ENCODE data around the gene GINS3. TPM values are rescaled to one million over a fixed set of nuclear protein-coding genes. Genes with fewer than 3 reads are reported as not detected.
A peak's percentile ranks its signal among the peaks of the same experiment; 100 is the strongest.

The GINS3 gene
- total RNA-seq (2014; rRNA removed; shearing (Covaris generic); ENCODE audit: low replicate concordance) = 20.7 and 24.3 TPM in 2 replicates

- Histone ChIP-seq H3K36me3 (peaks cover 10% of the 10 kb centered on the region), H3K9me3 (no peaks in the 10 kb centered on the region; the same call in 1 of the 2 replicates), H3K27me3 (no peaks in the 10 kb centered on the region), H3K4me3 (peak within 1 kb of the TSS; percentile 92)
- DNase-seq = peak; percentile 99
Observed at GRCh38 chr16:58392215-58393137, at the start of gene GINS3. GINS3 (plus strand) TSS chr16:58392471; CDS start chr16:58392602, 131 bp downstream.

DNA sequence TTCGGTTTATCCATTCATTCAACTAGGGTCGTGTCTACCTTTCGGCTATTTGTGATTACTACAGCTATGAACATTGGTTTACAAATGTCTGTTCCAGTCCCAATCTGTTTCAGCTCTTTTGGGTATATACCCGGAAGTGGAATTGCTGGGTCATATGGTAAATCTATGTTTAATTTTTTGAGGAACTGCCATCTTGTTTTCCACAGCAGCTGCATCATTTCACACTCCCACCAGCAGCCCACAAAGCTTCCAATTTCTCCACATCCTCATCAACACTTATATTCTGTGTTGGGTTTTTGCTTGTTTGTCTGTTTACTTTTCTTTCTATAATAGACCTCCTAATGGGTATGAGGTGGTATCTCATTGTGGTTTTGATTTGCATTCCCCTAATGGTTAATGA is 48.7 kb upstream of the GINS3 start:
- H3K9me3 ChIP-seq = no peaks in the 10 kb centered on the region

DNA sequence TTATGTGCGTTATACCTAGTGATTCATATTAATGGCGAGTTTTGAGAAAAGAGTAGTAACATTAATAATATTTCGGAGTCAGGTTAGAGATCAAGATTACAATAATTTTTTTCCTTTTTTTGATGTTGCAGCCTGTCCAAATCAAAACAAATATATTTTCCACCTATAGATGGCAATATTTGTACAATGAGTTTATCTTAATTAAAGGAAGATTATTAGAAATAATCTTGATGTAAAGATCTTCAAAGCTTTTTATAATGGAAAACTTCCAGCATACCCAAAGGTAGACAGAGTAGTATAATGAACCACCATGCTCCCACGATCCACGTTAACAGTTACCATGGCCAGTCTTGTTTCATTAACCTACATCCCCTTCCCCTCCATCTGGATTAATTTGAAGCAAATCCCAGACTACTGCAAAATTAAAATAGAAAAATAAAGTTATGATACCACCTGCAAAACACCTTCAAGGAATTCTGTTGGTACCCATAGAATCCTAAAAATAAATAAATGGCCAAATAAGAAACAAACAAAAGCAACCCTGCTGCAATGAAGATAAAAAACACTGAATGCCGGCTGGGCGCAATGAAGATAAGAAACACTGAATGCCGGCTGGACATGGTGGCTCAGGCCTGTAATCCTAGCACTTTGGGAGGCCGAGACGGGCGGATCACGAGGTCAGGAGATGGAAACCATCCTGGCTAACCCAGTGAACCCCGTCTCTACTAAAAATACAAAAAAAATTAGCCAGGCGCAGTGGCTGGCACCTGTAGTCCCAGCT is 46.5 kb upstream of the GINS3 start:
- no peaks in the 10 kb centered on the region for H3K9me3 ChIP-seq
- DNase-seq = no peak
- no peak overlapping the region for H3K4me3 ChIP-seq
- H3K27me3 ChIP-seq = peaks cover 15% of the 10 kb centered on the region
- no peaks in the 10 kb centered on the region for H3K36me3 ChIP-seq

More for the DNA sequence above, 48.7 kb upstream of the GINS3 start:
- Histone ChIP-seq H3K27me3 (peaks cover 2% of the 10 kb centered on the region; the same call in 1 of the 2 replicates), H3K4me3 (no peak overlapping the region), H3K36me3 (no peaks in the 10 kb centered on the region)
- DNase-seq = no peak

- peaks cover 19% of the 10 kb centered on the region for H3K27me3 ChIP-seq
- H3K36me3 ChIP-seq = no peaks in the 10 kb centered on the region
- H3K4me3 ChIP-seq = no peak overlapping the region
- DNase-seq = no peak
- H3K9me3 ChIP-seq = no peaks in the 10 kb centered on the region
Observed at GRCh38 chr16:58346831-58347371, 45.4 kb upstream of the GINS3 start.

DNA sequence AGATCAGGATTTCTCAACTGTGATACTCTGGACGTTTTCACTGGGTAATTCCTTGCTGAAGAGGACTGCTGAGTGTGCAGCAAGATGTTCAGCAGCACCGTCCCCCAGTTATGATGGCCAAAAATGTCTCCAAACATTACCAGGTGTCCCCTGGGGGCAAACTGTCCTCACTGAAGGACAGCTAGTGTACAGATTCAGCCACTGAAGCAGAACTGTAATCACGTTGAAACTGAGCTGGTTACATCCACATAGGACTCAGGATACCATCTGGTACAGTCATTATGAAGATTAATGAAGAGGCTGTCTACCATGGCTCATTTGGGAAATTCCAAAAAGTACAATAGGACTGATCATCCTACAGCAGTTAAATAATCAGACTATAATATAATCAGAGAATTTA is 43.3 kb upstream of the GINS3 start:
- peaks cover 27% of the 10 kb centered on the region for H3K27me3 ChIP-seq
- DNase-seq = no peak
- H3K9me3 ChIP-seq = no peaks in the 10 kb centered on the region
- no peak overlapping the region for H3K4me3 ChIP-seq
- H3K36me3 ChIP-seq = no peaks in the 10 kb centered on the region

DNA sequence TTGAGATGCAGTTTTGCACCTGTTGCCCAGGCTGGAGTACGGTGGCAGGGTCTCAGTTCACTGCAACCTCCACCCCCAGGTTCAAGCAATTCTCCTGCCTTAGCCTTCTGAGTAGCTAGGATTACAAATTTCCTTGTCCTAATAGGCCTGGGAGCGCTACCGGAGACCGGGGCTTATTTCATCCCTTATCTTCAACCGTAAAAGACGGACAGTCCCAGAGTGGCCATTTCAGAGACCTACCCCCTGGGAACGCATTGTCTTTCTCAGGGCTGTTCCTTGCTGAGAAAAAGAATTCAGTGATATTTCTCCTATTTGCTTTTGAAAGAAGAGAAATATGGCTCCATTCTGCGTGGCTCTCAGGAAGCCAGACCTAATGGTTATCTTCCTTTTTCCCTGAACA is 39.6 kb upstream of the GINS3 start:
- no peak for DNase-seq
- Histone ChIP-seq H3K9me3 (peaks cover 4% of the 10 kb centered on the region; the same call in 1 of the 2 replicates), H3K36me3 (no peaks in the 10 kb centered on the region), H3K27me3 (peaks cover 45% of the 10 kb centered on the region), H3K4me3 (no peak overlapping the region)

GRCh38 chr16:58360041-58360634 is 32.1 kb upstream of the GINS3 start:
- Histone ChIP-seq H3K4me3 (no peak overlapping the region), H3K9me3 (peaks cover 27% of the 10 kb centered on the region), H3K36me3 (no peaks in the 10 kb centered on the region), H3K27me3 (peaks cover 9% of the 10 kb centered on the region)
- no peak for DNase-seq

DNA sequence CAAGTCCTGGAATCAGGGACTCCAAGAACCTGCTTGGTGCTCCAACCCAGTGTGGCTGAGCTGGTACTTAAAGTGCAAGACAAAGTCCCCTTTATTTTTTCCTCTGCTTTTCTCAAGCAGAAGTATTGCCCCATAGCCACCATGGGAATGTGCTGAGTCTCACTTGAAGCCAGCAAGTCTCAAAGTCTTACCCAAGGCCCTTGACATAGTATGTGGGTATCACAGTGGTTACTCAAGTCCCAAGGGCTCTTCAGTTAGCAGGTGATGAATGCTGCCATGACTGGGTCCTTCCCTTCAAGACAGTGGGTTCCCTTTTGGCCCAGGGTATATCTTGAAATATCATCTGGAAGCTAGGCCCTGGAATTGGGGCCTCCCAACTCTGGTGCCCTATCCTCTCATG is 30.5 kb upstream of the GINS3 start:
- Histone ChIP-seq H3K9me3 (peaks cover 27% of the 10 kb centered on the region), H3K27me3 (no peaks in the 10 kb centered on the region; the same call in 1 of the 2 replicates), H3K36me3 (no peaks in the 10 kb centered on the region), H3K4me3 (no peak overlapping the region)
- DNase-seq = no peak

GRCh38 chr16:58363746-58364393 is 28.4 kb upstream of the GINS3 start:
- Histone ChIP-seq H3K36me3 (no peaks in the 10 kb centered on the region), H3K4me3 (no peak overlapping the region), H3K27me3 (peaks cover 9% of the 10 kb centered on the region), H3K9me3 (peaks cover 20% of the 10 kb centered on the region)
- no peak for DNase-seq

- H3K4me3 ChIP-seq = no peak overlapping the region
- H3K36me3 ChIP-seq = no peaks in the 10 kb centered on the region
- peaks cover 21% of the 10 kb centered on the region for H3K27me3 ChIP-seq
- peaks cover 3% of the 10 kb centered on the region for H3K9me3 ChIP-seq
- DNase-seq = no peak
Observed at GRCh38 chr16:58365623-58366022, 26.6 kb upstream of the GINS3 start.

DNA sequence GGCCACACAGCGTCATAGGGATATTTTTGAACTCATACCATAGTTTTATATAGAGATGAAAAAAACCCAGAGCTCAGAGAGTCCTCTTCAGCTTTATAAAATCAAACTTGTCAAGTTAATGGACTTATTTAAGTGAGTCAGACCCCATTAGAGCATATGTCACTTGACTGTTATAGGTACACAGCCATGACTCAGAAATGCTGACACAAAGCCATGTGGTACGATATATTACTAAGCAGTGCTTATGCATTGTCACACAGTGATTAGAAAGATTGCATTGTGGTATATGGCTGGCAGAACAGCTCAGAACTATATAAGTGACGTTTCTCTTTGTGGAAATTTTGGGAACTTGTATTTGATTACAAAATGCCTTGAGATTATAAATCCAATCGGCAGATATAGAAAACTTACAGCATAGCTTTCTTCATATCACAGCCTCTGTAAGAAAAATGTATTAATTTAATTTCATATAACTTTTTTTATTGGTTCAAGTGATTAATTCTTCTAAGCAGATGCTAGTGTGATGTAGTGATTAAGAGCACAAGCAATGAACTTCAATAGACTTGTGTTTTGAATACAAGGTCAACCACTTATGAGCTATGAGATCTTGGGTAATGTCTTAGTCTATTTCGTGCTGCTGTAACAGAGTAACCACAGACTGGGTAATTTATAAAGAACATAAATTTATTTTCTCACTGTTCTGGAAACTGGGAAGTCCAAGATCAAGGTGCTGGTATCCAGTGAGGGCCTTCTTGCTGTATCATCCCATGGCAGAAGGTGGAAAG is 25.8 kb upstream of the GINS3 start:
- DNase-seq = peak; percentile 72
- H3K36me3 ChIP-seq = no peaks in the 10 kb centered on the region
- no peaks in the 10 kb centered on the region; the same call in 1 of the 2 replicates for H3K9me3 ChIP-seq
- peaks cover 23% of the 10 kb centered on the region for H3K27me3 ChIP-seq
- no peak overlapping the region for H3K4me3 ChIP-seq

- no peaks in the 10 kb centered on the region for H3K36me3 ChIP-seq
- peaks cover 24% of the 10 kb centered on the region for H3K27me3 ChIP-seq
- no peak for DNase-seq
- no peak overlapping the region for H3K4me3 ChIP-seq
- H3K9me3 ChIP-seq = no peaks in the 10 kb centered on the region; the same call in 1 of the 2 replicates
Observed at GRCh38 chr16:58367252-58367651, 25.0 kb upstream of the GINS3 start.

- H3K4me3 ChIP-seq = no peak overlapping the region
- DNase-seq = no peak
- H3K36me3 ChIP-seq = no peaks in the 10 kb centered on the region
- no peaks in the 10 kb centered on the region; the same call in 1 of the 2 replicates for H3K9me3 ChIP-seq
- H3K27me3 ChIP-seq = peaks cover 39% of the 10 kb centered on the region
Observed at GRCh38 chr16:58371841-58372240, 20.4 kb upstream of the GINS3 start.

DNA sequence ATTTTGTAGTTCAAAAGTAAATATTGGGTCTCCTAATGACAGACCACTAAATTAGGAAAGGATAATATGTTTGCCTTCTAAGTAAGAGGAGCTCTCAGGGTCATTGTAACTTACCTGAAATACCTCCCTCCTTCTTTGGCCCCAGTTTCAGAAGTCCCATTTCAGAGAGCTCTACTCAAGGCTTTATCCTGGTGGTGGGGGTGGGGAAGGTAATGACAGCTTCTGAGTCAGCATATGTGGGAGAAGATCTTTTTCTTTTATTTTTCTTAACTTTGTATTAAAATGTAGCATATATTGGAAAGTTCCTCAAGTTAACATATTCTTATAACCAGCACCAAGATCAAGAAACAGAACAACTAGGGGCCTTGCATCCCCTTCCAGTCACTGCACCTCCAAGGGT is 16.9 kb upstream of the GINS3 start:
- Histone ChIP-seq H3K4me3 (no peak overlapping the region), H3K9me3 (no peaks in the 10 kb centered on the region), H3K27me3 (peaks cover 20% of the 10 kb centered on the region), H3K36me3 (no peaks in the 10 kb centered on the region)
- no peak for DNase-seq

GRCh38 chr16:58377932-58378331 is 14.3 kb upstream of the GINS3 start:
- H3K4me3 ChIP-seq = no peak overlapping the region
- H3K27me3 ChIP-seq = peaks cover 9% of the 10 kb centered on the region; the same call in 1 of the 2 replicates
- 0 out of 2 replicates have a peak, but pooled peaks cover 2% of the 10 kb centered on the region for H3K9me3 ChIP-seq
- no peaks in the 10 kb centered on the region for H3K36me3 ChIP-seq
- DNase-seq = no peak

Data from MG63 (cell line).